Endothelial cell of hepatic sinusoid (primary cell): ENCODE data around the gene GALNTL6.
"Not testable (repeated sequence)": the region's sequence is repeated elsewhere in the genome, so short reads cannot be mapped to it uniquely, and the experiment has no call there.

Experiments
- in situ Hi-C: cut with HindIII; loops from 2 replicates; pipeline ENCODE4 v1.10.0; 2017; ENCODE audit warnings: low sequenced_read_pairs

Gene GALNTL6

DNA sequence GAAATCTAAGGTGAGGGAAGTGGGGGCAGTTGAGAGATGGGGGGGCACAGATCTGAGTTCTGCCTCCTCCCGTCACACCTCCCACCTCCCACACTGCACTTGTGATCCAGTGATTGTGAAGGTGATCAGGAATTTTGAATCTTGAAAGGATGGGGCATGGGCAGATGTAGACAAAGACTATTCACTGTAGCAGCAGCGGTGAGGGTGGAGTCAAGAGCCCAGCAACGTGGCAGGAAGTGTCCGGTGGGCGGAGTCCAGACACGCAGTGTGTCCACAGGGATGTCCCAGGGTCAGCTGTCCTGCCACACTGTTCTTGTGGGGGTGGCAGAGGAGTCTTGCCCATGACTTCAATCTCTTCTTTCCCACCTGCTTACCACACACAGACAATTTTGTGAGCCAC is 1024.9 kb downstream of the GALNTL6 start:
- in situ Hi-C loops: no loop called here

GRCh38 chr4:172838943-172839342 is 1025.7 kb downstream of the GALNTL6 start:
- in situ Hi-C loops: no loop called here

- in situ Hi-C loops: no loop called here
Measured at GRCh38 chr4:172842779-172843178, 1029.6 kb downstream of the GALNTL6 start.

DNA sequence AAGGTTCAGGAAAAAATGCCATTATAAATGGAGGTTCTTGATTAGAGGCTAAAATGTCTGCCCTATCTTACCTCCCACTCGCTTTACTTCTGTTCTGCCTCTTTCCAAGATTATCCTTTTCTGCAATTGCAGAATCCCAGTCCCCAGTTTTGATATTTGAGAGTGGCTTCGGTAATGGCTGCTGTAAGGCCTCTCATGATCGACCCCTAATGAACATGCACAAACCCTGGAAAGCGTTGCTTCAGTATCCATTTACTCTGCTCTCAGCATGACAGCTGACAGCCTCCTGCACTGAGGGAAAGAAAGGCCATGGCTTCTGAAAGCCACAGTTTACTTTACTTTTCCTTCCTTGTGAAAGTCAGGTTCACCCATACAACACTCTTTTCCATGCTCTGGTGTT is 1030.0 kb downstream of the GALNTL6 start:
- in situ Hi-C loops: no loop called here

DNA sequence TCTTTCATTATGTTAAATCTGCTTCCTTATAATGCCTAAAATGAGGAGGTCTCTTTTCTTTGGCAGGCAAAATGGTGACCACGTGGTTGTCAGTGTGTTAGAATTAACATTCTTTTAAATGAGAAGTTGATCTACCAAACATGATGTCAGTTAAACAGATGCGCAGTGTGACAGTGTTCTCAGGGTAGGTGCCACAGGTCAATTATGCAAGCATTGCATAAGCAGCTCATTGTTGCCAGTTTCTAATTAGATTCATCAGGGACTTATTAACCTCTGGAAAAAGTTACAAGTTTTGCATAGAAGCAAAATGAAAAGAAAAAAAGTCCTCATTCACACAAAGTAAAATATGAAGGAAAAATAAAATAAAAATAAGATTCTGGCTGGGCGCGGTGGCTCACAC is 1031.4 kb downstream of the GALNTL6 start:
- in situ Hi-C loops: no loop called here

DNA sequence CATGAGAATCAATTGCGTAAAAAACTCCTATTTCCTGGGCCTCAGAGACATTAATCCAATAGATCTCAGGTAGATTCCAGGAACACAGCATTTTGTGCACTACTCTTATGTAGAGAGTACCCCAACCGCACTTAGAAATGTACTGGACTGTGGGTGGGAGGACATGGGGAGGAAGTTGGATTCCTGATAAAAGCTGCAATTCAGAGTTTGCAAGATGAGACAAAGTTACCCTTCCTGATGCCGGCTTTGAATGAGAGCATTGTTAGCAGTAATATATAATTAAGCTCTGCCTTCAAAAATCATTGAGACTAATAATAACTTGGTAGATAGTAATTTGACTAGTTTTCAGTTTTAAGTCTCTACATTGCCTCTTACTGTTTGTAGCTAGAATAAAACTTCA is 1032.1 kb downstream of the GALNTL6 start:
- in situ Hi-C loops: no loop called here

DNA sequence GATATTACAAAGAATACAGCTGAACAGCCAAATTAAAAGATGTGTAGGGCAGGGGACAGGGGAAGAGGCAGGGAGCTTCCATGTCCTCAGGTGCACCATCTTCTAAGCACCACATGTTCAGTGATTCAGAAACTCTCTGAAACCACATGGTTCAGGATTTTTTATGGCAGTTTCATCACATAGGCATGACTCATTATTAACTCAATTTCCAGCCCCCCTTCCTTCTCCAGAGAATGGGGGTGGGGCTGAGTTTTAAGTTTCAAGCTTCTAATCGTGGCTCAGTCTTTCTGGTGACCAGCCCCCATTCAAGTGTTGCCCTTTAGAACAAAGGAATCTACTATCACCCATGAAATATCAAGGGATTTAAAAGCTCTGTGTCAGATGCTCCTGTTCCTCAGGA is 1037.6 kb downstream of the GALNTL6 start:
- in situ Hi-C loops: no loop called here

- in situ Hi-C loops: no loop called here
Measured at GRCh38 chr4:172851534-172851933, 1038.3 kb downstream of the GALNTL6 start.

- in situ Hi-C loops: no loop called here
Measured at GRCh38 chr4:172857026-172857425, 1043.8 kb downstream of the GALNTL6 start.

DNA sequence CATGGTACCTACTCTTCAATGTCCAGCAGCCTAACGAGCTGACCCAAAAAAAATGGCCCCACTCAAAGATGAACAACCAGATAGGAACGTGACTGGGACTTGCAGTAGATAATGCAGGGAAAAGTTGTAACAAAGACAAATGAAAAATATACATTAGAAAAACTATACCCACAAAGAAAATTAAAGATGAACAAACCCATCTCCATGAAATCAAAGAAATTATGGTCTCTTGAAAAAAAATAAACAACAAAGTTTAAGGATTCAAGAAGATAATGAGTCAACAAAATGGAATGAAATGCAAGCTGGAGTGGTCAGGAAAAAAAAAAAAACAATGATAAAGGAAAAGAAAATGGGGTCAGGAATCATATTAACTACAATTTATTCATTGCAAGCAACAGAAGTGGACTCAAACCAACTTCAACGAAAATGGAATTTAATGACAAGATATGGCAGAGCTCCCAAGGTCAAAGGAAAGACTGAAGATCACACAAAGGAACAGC is 1045.6 kb downstream of the GALNTL6 start:
- in situ Hi-C loops: no loop called here

DNA sequence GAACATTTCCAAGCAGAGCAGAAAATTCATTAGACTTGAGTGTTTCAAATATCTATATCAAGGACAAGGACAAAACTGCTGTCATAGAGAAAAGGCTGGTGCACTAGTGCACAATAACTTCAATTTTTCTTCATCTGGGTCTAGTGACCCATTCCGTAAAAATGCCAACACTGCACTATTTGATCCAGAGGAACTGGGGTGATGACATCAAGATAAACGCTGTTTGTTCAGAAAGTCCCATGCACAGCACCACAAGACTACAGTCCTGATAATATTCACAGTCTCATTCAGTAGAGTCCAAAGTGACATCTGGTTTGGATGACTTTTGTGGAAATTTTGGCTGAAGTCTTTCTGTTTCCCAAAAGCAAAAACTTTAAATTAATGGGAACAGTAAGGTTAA is 1051.9 kb downstream of the GALNTL6 start:
- in situ Hi-C loops: no loop called here

- in situ Hi-C loops: no loop called here
Measured at GRCh38 chr4:172865531-172866127, 1052.4 kb downstream of the GALNTL6 start.

- in situ Hi-C loops: no loop called here
Measured at GRCh38 chr4:172866421-172866820, 1053.2 kb downstream of the GALNTL6 start.

- in situ Hi-C loops: no loop called here
Measured at GRCh38 chr4:172867835-172868234, 1054.6 kb downstream of the GALNTL6 start.

GRCh38 chr4:172868271-172868670 is 1055.1 kb downstream of the GALNTL6 start:
- in situ Hi-C loops: no loop called here

DNA sequence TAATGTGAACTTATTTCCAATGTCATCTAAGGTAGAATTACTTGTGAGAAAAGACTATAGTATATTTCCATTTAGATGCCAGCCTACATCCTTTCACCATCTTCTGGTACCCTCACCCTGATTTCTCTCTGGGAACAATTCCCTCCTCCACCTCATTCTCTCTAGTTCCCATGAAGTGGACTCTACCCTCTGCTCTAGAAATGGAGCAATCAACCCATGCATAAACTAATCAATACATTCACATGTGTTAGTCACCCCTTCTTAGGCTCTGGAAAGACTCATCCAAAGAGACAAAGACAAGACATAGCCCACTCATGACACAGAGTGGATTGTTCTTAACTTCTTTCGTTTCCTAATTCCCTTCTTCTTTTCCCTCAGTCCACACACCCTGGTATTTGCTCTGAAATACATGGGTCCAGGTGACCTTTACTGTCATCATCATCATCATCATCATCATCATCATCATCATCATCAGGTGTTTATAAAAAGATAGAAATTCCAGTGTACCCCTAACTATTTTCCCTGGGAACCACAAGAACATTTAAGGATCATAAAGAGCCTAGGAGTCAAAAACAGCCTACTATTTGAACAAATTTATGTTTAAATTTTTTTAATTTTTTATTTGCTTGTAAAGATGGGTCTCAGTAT is 1056.5 kb downstream of the GALNTL6 start:
- in situ Hi-C loops: loop anchor here (5.0 kb wide), 1 partner anchor 37 kb away; no protein-coding TSS in a partner anchor

DNA sequence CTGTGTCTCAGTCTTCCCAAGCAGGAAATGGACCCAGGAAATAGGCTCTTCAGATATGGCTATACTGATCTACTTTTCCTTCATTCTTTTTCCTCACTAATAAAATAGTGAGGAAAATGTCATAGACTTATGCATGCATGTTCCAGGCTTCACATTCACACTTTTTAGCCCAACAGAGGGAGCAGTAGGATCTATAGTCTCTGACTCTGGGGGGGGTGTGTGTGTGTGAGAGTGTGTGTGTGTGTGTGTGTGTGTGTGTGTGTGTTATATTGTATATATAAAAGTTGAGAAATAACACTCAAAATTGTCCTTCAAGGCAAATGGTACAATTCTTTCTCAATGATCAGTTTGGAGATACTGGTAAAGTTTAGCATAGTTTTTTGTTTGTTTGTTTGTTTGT is 1058.2 kb downstream of the GALNTL6 start:
- in situ Hi-C loops: loop anchor here (5.0 kb wide), 1 partner anchor 39 kb away; no protein-coding TSS in a partner anchor

GRCh38 chr4:172874944-172875343 is 1061.7 kb downstream of the GALNTL6 start:
- in situ Hi-C loops: loop anchor here (5.0 kb wide), 1 partner anchor 43 kb away; no protein-coding TSS in a partner anchor

GRCh38 chr4:172876394-172876793 is 1063.2 kb downstream of the GALNTL6 start:
- in situ Hi-C loops: no loop called here

GRCh38 chr4:172881645-172882044 is 1068.4 kb downstream of the GALNTL6 start:
- in situ Hi-C loops: no loop called here

- in situ Hi-C loops: not testable (repeated sequence)
Measured at GRCh38 chr4:172887358-172887757, 1074.2 kb downstream of the GALNTL6 start.

- in situ Hi-C loops: no loop called here
Measured at GRCh38 chr4:172887959-172888358, 1074.8 kb downstream of the GALNTL6 start.
